Astrocyte (in vitro differentiated cells and primary cell): ENCODE data around the gene TRAF3IP1.

Source experiments
- CTCF ChIP-seq: IDR thresholded peaks from 2 replicates; pipeline ENCODE4 v1.5.1; 2011; ENCODE audit warnings: low read depth, mild to moderate bottlenecking, inconsistent platforms, low read length, moderate library complexity; ENCODE audit not compliant: insufficient read depth
- EZH2 ChIP-seq: IDR thresholded peaks from 2 replicates; pipeline ENCODE4 v1.6.1; 2012; ENCODE audit warnings: mild to moderate bottlenecking, low read length, inconsistent platforms; ENCODE audit not compliant: insufficient read depth

- no peak for TF ChIP-seq CTCF
- no peak for TF ChIP-seq EZH2
These were observed 103.4 kb downstream of the TRAF3IP1 start for GRCh38 chr2:238423561-238424312.
